K562 (cell line): Measurements from ENCODE around the gene CERS5. TPM values are rescaled to one million over a fixed set of nuclear protein-coding genes. Genes with fewer than 3 reads are reported as not detected.

Experiments
- ATAC-seq: fragments of 200-7000 bp; cut with Tn5 transposase; 3 replicates; pipeline ENCODE4 v1.9.1; 2020; ENCODE audit warnings: moderate library complexity
- BruUV-seq: library from RNA; stranded (reverse); fragments of 400-500 nt; replicated peaks from 2 replicates; lab custom pipeline; 2021; lab: Mats Ljungman, UMichigan
- CTCF ChIA-PET: fragments of 300-600 bp; formaldehyde crosslinking; extraction: SDS; loops from one replicate; lab custom pipeline; 2021; ENCODE audit warnings: low intra/inter-chr PET ratio; lab: Yijun Ruan, JAX
- POLR2A ChIA-PET: fragments of 300-600, 350-650 bp; sonication (Branson Sonifier 250); formaldehyde crosslinking; extraction: SDS; loops from one replicate; lab custom pipeline; 2021; ENCODE audit warnings: antibody characterized with exemption, inconsistent platforms; lab: Yijun Ruan, JAX
- DNase-seq, 4 experiments: peaks; one replicate each; pipeline versions ENCODE4 v3.0.0 to v3.0.0-alpha.2; 2011 to 2018; ENCODE audit warnings: low spot score in 3 of 4, mixed read lengths in 3 of 4; ENCODE audit errors: extremely low read depth in 1 of 4
- FAIRE-seq: peaks from 2 replicates; lab custom pipeline; 2011; peaks lifted over from hg19 to GRCh38; lab: Jason Lieb, UNC
- H2AFZ ChIP-seq: 2 replicates; pipeline ENCODE4 v1.6.0; 2011; ENCODE audit warnings: low read depth, low read length, control low read depth, inconsistent platforms
- H3K27ac ChIP-seq: fragments of 200-600 bp; 3 replicates; pipeline ENCODE4 v1.8.0; 2011; ENCODE audit warnings: low read depth, mild to moderate bottlenecking, control low read depth, inconsistent platforms, low read length, moderate library complexity, mixed read lengths; ENCODE audit errors: extremely low read depth
- H3K27me3 ChIP-seq, 2 experiments: fragments of 300-600 bp in 1 of 2; 2 replicates in 1 of 2; 3 replicates in 1 of 2; pipeline versions ENCODE4 v1.6.0 to v1.8.0; 2011; ENCODE audit warnings: inconsistent platforms in 2 of 2, low read length in 2 of 2, mild to moderate bottlenecking in 1 of 2, mixed read lengths in 1 of 2, moderate library complexity in 1 of 2; ENCODE audit not compliant: control insufficient read depth in 2 of 2, insufficient read depth in 2 of 2
- H3K36me3 ChIP-seq: fragments of 300-600 bp; 3 replicates; pipeline ENCODE4 v1.8.0; 2011; ENCODE audit warnings: mild to moderate bottlenecking, low read length, inconsistent platforms; ENCODE audit not compliant: control insufficient read depth, insufficient read depth
- H3K4me1 ChIP-seq, 2 experiments: fragments of 200-600 bp in 1 of 2; replicated peaks in 1 of 2; 2 replicates in 1 of 2; 3 replicates in 1 of 2; pipeline versions ENCODE4 v1.5.1 to v1.8.0; 2011; ENCODE audit warnings: inconsistent platforms in 2 of 2, low read length in 2 of 2, mild to moderate bottlenecking in 1 of 2, mixed read lengths in 1 of 2, moderate library complexity in 1 of 2; ENCODE audit not compliant: control insufficient read depth in 2 of 2, insufficient read depth in 2 of 2
- H3K4me2 ChIP-seq: 2 replicates; pipeline ENCODE4 v1.6.1; 2011; ENCODE audit warnings: low read length, control low read depth, inconsistent platforms, mixed read lengths; ENCODE audit not compliant: insufficient read depth
- H3K4me3 ChIP-seq: fragments of 200-600 bp; sonication (generic), shearing (Covaris generic); 2 replicates; pipeline ENCODE4 v1.5.1; 2016; ENCODE audit warnings: control low read depth, inconsistent platforms
- H3K79me2 ChIP-seq: fragments of 200-600 bp; 3 replicates; pipeline ENCODE4 v1.8.0; 2011; ENCODE audit warnings: low read length, inconsistent platforms; ENCODE audit not compliant: control insufficient read depth, insufficient read depth
- H3K9ac ChIP-seq, 2 experiments: 2 replicates each; pipeline versions ENCODE4 v1.6.0 to v1.6.1; 2011; ENCODE audit warnings: low read depth in 2 of 2, low read length in 2 of 2, control low read depth in 1 of 2, inconsistent platforms in 1 of 2, mild to moderate bottlenecking in 1 of 2, mixed read lengths in 1 of 2; ENCODE audit not compliant: insufficient read depth in 1 of 2
- H3K9me1 ChIP-seq: one replicate; pipeline ENCODE4 v1.6.0; 2011; ENCODE audit warnings: inconsistent platforms, mild to moderate bottlenecking, low read length, moderate library complexity; ENCODE audit not compliant: control insufficient read depth, insufficient read depth
- H3K9me3 ChIP-seq: replicated peaks from 2 replicates; pipeline ENCODE4 v1.5.1; 2011; ENCODE audit warnings: low read depth, low read length, inconsistent platforms; ENCODE audit not compliant: control insufficient read depth, insufficient read depth
- H4K20me1 ChIP-seq: replicated peaks from 2 replicates; pipeline ENCODE4 v1.6.1; 2011; ENCODE audit warnings: low read length, inconsistent platforms, mixed read lengths; ENCODE audit not compliant: control insufficient read depth, insufficient read depth
- BHLHE40 ChIP-seq: IDR thresholded peaks from 2 replicates; pipeline ENCODE4 v1.6.1; 2011; ENCODE audit warnings: low read length, improper control_type of control experiment
- CUX1 ChIP-seq: fragments of 200-800 bp; sonication (Bioruptor generic); IDR thresholded peaks from 2 replicates; pipeline ENCODE4 v1.6.1; 2016; ENCODE audit warnings: missing genetic modification characterization, missing compliant biosample characterization
- KLF13 ChIP-seq: fragments of 450-650 bp; IDR thresholded peaks from 2 replicates; pipeline ENCODE4 v1.6.1; 2016; ENCODE audit warnings: missing genetic modification characterization, low read depth, mild to moderate bottlenecking, missing compliant biosample characterization, moderate library complexity, borderline replicate concordance
- MITF ChIP-seq: IDR thresholded peaks from 2 replicates; pipeline ENCODE4 v1.6.1; 2014; ENCODE audit warnings: antibody characterized with exemption
- PHF20 ChIP-seq: fragments of 450-650 bp; IDR thresholded peaks from 2 replicates; pipeline ENCODE4 v1.6.1; 2018; ENCODE audit not compliant: partially characterized antibody
- TCF7L2 ChIP-seq: fragments of 150-350 bp; IDR thresholded peaks from 2 replicates; pipeline ENCODE4 v1.6.1; 2016; ENCODE audit warnings: low read depth, mild to moderate bottlenecking, low read length, moderate library complexity
- ZNF695 ChIP-seq: fragments of 450-650 bp; formaldehyde crosslinking; IDR thresholded peaks from 2 replicates; pipeline ENCODE4 v1.4.0; 2020; ENCODE audit warnings: mild to moderate bottlenecking, moderate library complexity
- ZNF740 ChIP-seq, 3 experiments: fragments of 200-800 bp in 1 of 3; sonication (Bioruptor generic) in 1 of 3; sonication (generic) in 1 of 3; formaldehyde crosslinking in 1 of 3; IDR thresholded peaks; 2 replicates each; pipeline versions ENCODE4 v1.6.1 to v1.8.0; 2016 to 2022; ENCODE audit warnings: mild to moderate bottlenecking in 2 of 3, missing compliant biosample characterization in 2 of 3, missing genetic modification characterization in 2 of 3, missing genetic modification reagents in 1 of 3
- ZSCAN29 ChIP-seq: fragments of 450-650 bp; IDR thresholded peaks from 2 replicates; pipeline ENCODE4 v1.6.1; 2017
- WGBS: fragments of 100-300 bp; shearing (Covaris generic); methylation state at CpG from one replicate; pipeline ENCODE4 v1.1.6; 2016; ENCODE audit warnings: low coverage, mixed read lengths; ENCODE audit not compliant: insufficient coverage; ENCODE audit errors: missing lambda C conversion rate; 5-methylcytosine and 5-hydroxymethylcytosine counted together
- in situ Hi-C: fragments of 300-500 bp; cut with MboI; formaldehyde crosslinking; loops from 4 replicates; pipeline ENCODE4 v1.15.0; 2018; ENCODE audit warnings: inconsistent platforms, mixed read lengths
- intact Hi-C: fragments of 100-400 bp; cut with micrococcal nuclease; formaldehyde crosslinking; loops from 2 replicates; pipeline ENCODE4 v1.14.2; 2022
- polyA plus RNA-seq, 8 experiments: library from polyadenylated mRNA; depleted of rRNA in 4 of 8; stranded (reverse) in 5 of 8; unstranded in 3 of 8; fragments of >200 nt; fragmentation: Nextera tagmentation in 2 of 8; fragmentation: Illumina TruSeq in 1 of 8; extraction: Ambion mirVana in 2 of 8; extraction: Trizol in 1 of 8; gene quantifications; 2 replicates each; pipeline versions ENCODE4 v1.2.1 to v1.2.3, GENCODE V29; 2011 to 2014; ENCODE audit warnings: inconsistent platforms in 1 of 8, missing spikeins in 1 of 8
- total RNA-seq, 7 experiments: library from RNA; depleted of rRNA in 6 of 7; stranded (reverse); fragments of >200 nt in 6 of 7; fragmentation: Illumina TruSeq in 2 of 7; extraction: Trizol in 2 of 7; gene quantifications; 2 replicates each; pipeline versions ENCODE4 v1.2.1 to v1.2.3, GENCODE V29; 2011 to 2021; ENCODE audit warnings: low replicate concordance in 1 of 7

Gene CERS5
- total and polyA plus RNA-seq, 9 of the 15 experiments (the other 6 are each of a cell fraction or from before 2014, with no cell fraction given): 6.1 to 47.5 (median 17.8) TPM

- intact Hi-C loops: loop anchor here (5.0 kb wide), 1 partner anchor 673 kb away; the partner anchor contains the start of gene ATF1
- TF ChIP-seq ZNF695 (CRISPR knock-in tag) (no peak), ZSCAN29 (no peak), MITF (no peak), PHF20 (no peak), BHLHE40 (no peak), KLF13 (tag) (no peak), TCF7L2 (no peak), CUX1 (no peak), ZNF740 (CRISPR knock-in tag; IDR thresholded peaks at IDR 0.05) (no peak), ZNF740 (tag; IDR thresholded peaks at IDR 0.05) (no peak)
Observed at GRCh38 chr12:50089730-50090129, 77.4 kb downstream of the CERS5 start.

More at GRCh38 chr12:50089730-50090129, 77.4 kb downstream of the CERS5 start:
- 97% methylated on average over 7 of the region's 7 CpGs for WGBS
- H4K20me1 ChIP-seq: peaks cover 5% of the 10 kb centered on the region
- no peaks in the 10 kb centered on the region for H3K9me1 ChIP-seq
- CTCF ChIA-PET: interaction anchor here (2.3 kb wide), 1 partner anchor 86 kb away, joined by 24 read pairs; no protein-coding TSS in a partner anchor
- peaks cover 5 to 7% of the 10 kb centered on the region in 2 experiments; a peak in 3 of 5 replicates for H3K4me1 ChIP-seq
- no peak overlapping the region for H3K4me3 ChIP-seq
- FAIRE-seq: no peak
- H2AFZ ChIP-seq: no peak overlapping the region
- H3K36me3 ChIP-seq: peaks cover 80% of the 10 kb centered on the region
- H3K9ac ChIP-seq: no peak overlapping the region; a peak in 1 of 4 replicates
- no peaks in the 10 kb centered on the region for H3K9me3 ChIP-seq
- no peak for DNase-seq
- peaks cover 8% of the 10 kb centered on the region for H3K79me2 ChIP-seq
- H3K27me3 ChIP-seq: no peaks in the 10 kb centered on the region
- in situ Hi-C loops: no loop called here
- no peak for ATAC-seq
- no peak overlapping the region for H3K27ac ChIP-seq
- no TSS peak for BruUV-seq
- POLR2A ChIA-PET: no interaction called here
- H3K4me2 ChIP-seq: no peak overlapping the region
